Measurements from ENCODE around the gene SMARCAL1.

- no peak for TF ChIP-seq FOS (IDR thresholded peaks at IDR 0.05; ENCODE audit: low read depth, low read length)
- TF ChIP-seq CTCF (conservative IDR thresholded peaks at IDR 0.05; ENCODE audit: low read depth, low read length): no peak
- TF ChIP-seq SMC3 (IDR thresholded peaks at IDR 0.05; ENCODE audit: low read depth, low read length): no peak
- TF ChIP-seq POLR2A (IDR thresholded peaks at IDR 0.05; ENCODE audit: low read depth, low read length): no peak
- TF ChIP-seq MAZ (IDR thresholded peaks at IDR 0.05; ENCODE audit: borderline replicate concordance, low read depth, low read length): no peak
- no peak for TF ChIP-seq RFX5 (IDR thresholded peaks at IDR 0.05; ENCODE audit: low read depth, low read length)
- no peak for TF ChIP-seq CEBPB (IDR thresholded peaks at IDR 0.05; ENCODE audit: low read depth, low read length)
- TF ChIP-seq RCOR1 (IDR thresholded peaks at IDR 0.05; ENCODE audit: insufficient replicate concordance, low read length): no peak
- TF ChIP-seq CHD1 (IDR thresholded peaks at IDR 0.05; ENCODE audit: low read depth, low read length): no peak
Observed at GRCh38 chr2:216363221-216363620, 49.1 kb upstream of the SMARCAL1 start.

Data from IMR-90 (cell line).